Putamen (tissue), 1 donor: ENCODE results near the gene ST3GAL2.
"Not testable (repeated sequence)": the region's sequence is repeated elsewhere in the genome, so short reads cannot be mapped to it uniquely, and the experiment has no call there.

ENCODE experiments used
- DNase-seq: peaks from one replicate; pipeline ENCODE4 v3.0.0-alpha.2; 2016; ENCODE audit warnings: low spot score

The ST3GAL2 gene

GRCh38 chr16:70417661-70418060, 21.2 kb downstream of the ST3GAL2 start:
- DNase-seq: no peak

- no peak for DNase-seq
These were observed 21.9 kb downstream of the ST3GAL2 start for GRCh38 chr16:70416748-70417616.

GRCh38 chr16:70413572-70413971, 25.3 kb downstream of the ST3GAL2 start:
- DNase-seq: not testable (repeated sequence)

GRCh38 chr16:70412385-70412784, 26.5 kb downstream of the ST3GAL2 start:
- no peak for DNase-seq

- peak; percentile 60 for DNase-seq
These were observed 28.2 kb downstream of the ST3GAL2 start for GRCh38 chr16:70410734-70411133.

- no peak for DNase-seq
These were observed 31.1 kb downstream of the ST3GAL2 start for GRCh38 chr16:70407811-70408274.

- DNase-seq: not testable (repeated sequence)
These were observed 32.8 kb downstream of the ST3GAL2 start for GRCh38 chr16:70406104-70406503.

GRCh38 chr16:70402916-70403659, 35.8 kb downstream of the ST3GAL2 start:
- no peak for DNase-seq

- DNase-seq: no peak
These were observed 38.9 kb downstream of the ST3GAL2 start for GRCh38 chr16:70399951-70400350.

GRCh38 chr16:70399381-70399780, 39.5 kb downstream of the ST3GAL2 start:
- no peak for DNase-seq

- no peak for DNase-seq
These were observed 40.6 kb downstream of the ST3GAL2 start for GRCh38 chr16:70398177-70398743.

- no peak for DNase-seq
These were observed 42.5 kb downstream of the ST3GAL2 start for GRCh38 chr16:70396246-70396904.

- no peak for DNase-seq
These were observed 43.5 kb downstream of the ST3GAL2 start for GRCh38 chr16:70395345-70395901.

GRCh38 chr16:70394853-70395252, 44.0 kb downstream of the ST3GAL2 start:
- DNase-seq: no peak

GRCh38 chr16:70393662-70394061, 45.2 kb downstream of the ST3GAL2 start:
- no peak for DNase-seq

GRCh38 chr16:70392606-70393005, 46.3 kb downstream of the ST3GAL2 start:
- no peak for DNase-seq

GRCh38 chr16:70391881-70392481, 46.9 kb downstream of the ST3GAL2 start:
- no peak for DNase-seq

- no peak for DNase-seq
These were observed 47.5 kb downstream of the ST3GAL2 start for GRCh38 chr16:70391446-70391845.

- no peak for DNase-seq
These were observed 48.1 kb downstream of the ST3GAL2 start for GRCh38 chr16:70390774-70391173.

GRCh38 chr16:70388006-70388680, 50.8 kb downstream of the ST3GAL2 start:
- no peak for DNase-seq
